Measurements from ENCODE around the gene DAZAP2. TPM values are rescaled to one million over a fixed set of nuclear protein-coding genes. Genes with fewer than 3 reads are reported as not detected.
"Not testable (repeated sequence)": the region's sequence is repeated elsewhere in the genome, so short reads cannot be mapped to it uniquely, and the experiment has no call there.

DAZAP2 gene
- total RNA-seq, 1 donor from 2014 or later = 212 TPM

DNA sequence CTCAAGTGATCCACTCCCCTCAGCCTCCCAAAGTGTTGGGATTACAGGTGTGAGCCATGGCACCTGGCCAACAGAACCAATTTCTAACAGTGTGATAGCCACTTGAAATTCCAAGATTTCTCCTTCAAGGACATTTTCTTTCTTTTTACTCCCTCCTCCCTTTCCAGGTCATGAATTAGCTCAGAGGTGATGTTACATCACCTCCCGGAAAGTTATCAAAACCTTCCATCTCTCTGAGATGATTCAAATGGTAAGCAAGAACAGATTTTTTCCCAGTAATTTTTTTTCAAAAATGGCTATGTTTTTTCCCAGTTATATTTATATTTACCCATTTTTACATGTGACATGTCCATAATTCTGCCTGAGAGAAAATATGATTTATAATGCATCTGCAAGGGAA is 47.2 kb downstream of the DAZAP2 start:
- no peak for TF ChIP-seq CTCF (IDR thresholded peaks at IDR 0.05)
- intact Hi-C loops (cut with DNase I) = no loop called here
- H3K27ac ChIP-seq = no peak overlapping the region
- H3K36me3 ChIP-seq = no peaks in the 10 kb centered on the region
- DNase-seq (ENCODE audit: low spot score in 2 of 2) = no peak
- H3K4me3 ChIP-seq = no peak overlapping the region
- no peaks in the 10 kb centered on the region for H3K27me3 ChIP-seq
- no peaks in the 10 kb centered on the region for H3K9me3 ChIP-seq
- no peaks in the 10 kb centered on the region for H3K4me1 ChIP-seq

- intact Hi-C loops (cut with DNase I); H3K27ac ChIP-seq; H3K27me3 ChIP-seq; H3K4me1 ChIP-seq; H3K9me3 ChIP-seq; H3K36me3 ChIP-seq; H3K4me3 ChIP-seq: not testable (repeated sequence)
- DNase-seq (ENCODE audit: low spot score in 2 of 2) = peak in 1 of 2 donors; percentile 72
Measured at GRCh38 chr12:51291603-51292513, 53.2 kb downstream of the DAZAP2 start.

Other genes with a start within 250 kb of the DAZAP2 start
- 21.5 TPM for gene SLC11A2, start 212.4 kb upstream of the DAZAP2 start, total RNA-seq
- gene LETMD1, start 190.5 kb upstream of the DAZAP2 start, total RNA-seq = 8.6 TPM
- 13.6 TPM for gene CSRNP2, start 155.2 kb upstream of the DAZAP2 start, total RNA-seq
- gene TFCP2, start 65.7 kb upstream of the DAZAP2 start, total RNA-seq = 3.0 TPM
- 24.7 TPM for gene POU6F1, start 20.8 kb upstream of the DAZAP2 start, total RNA-seq
- 27.4 TPM for gene SMAGP, start 31.6 kb downstream of the DAZAP2 start, total RNA-seq
- gene BIN2, start 85.3 kb downstream of the DAZAP2 start, total RNA-seq = 4.2 TPM
- not detected for gene CELA1, start 107.9 kb downstream of the DAZAP2 start, total RNA-seq
- gene GALNT6, start 152.6 kb downstream of the DAZAP2 start, total RNA-seq = 67.2 TPM
- gene SLC4A8, start 186.0 kb downstream of the DAZAP2 start, total RNA-seq = not detected

All from ascending aorta (tissue), 2 donors.